ENCODE data around the gene TDRD7.

DNA sequence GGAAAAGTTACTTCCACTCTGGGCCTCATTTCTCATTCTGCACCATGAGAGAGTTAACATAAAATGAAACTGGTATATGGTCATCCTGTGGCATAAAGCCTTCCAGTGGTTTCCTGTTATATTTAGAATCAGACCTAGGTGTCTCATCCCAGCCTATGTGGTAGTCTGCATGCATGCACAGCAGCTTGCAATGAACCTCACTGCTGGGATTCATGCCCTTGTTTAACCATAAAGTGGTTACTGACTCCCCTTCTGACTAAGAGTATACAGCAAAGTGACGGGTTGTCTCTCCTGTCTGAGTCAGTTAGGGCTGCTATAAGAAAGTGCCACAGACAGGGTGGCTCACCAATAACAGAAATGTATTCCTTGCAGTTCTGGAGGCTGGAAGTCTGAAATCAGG lies 14.7 kb upstream of the TDRD7 start:
- no peak for TF ChIP-seq GATA2 (IDR thresholded peaks at IDR 0.05; ENCODE audit: low read depth, low read length)
- TF ChIP-seq GATA3 (IDR thresholded peaks at IDR 0.05; ENCODE audit: low read depth, low read length) = no peak

Data from SH-SY5Y (cell line).